ENCODE results near the gene NAT8L. TPM values are rescaled to one million over a fixed set of nuclear protein-coding genes. Genes with fewer than 3 reads are reported as not detected.

The NAT8L gene
- total RNA-seq, 3 donors from 2014 or later (not counting 1 experiment from before 2014, with no cell fraction given) = not detected

GRCh38 chr4:2077537-2078460 is 18.7 kb downstream of the NAT8L start:
- Histone ChIP-seq H3K9me3 (ENCODE audit: control insufficient read depth, insufficient read depth, low read length) (no peaks in the 10 kb centered on the region), H3K27ac (ENCODE audit: low read length) (no peak overlapping the region), H3K4me1 (ENCODE audit: control insufficient read depth, insufficient read depth, low read length) (no peaks in the 10 kb centered on the region), H3K36me3 (ENCODE audit: control insufficient read depth, insufficient read depth, low read length) (no peaks in the 10 kb centered on the region), H3K27me3 (ENCODE audit: control insufficient read depth, insufficient read depth, low read length) (no peaks in the 10 kb centered on the region), H3K4me3 (ENCODE audit: low read length) (no peak overlapping the region)
- ATAC-seq (no peak), DNase-seq (no peak)
- WGBS (ENCODE audit: insufficient coverage) = 87% methylated on average over 17 of the region's 17 CpGs
- Mint-ChIP-seq H3K4me1 (no peaks in the 10 kb centered on the region), H3K27me3 (ENCODE audit: low read depth in 2 of 2) (no peaks in the 10 kb centered on the region), H3K4me3 (no peak overlapping the region), H3K9me3 (no peaks in the 10 kb centered on the region), H3K27ac (no peak overlapping the region), H3K36me3 (no peaks in the 10 kb centered on the region)
- no peak for TF ChIP-seq CTCF (IDR thresholded peaks at IDR 0.05)
- intact Hi-C loops (cut with micrococcal nuclease) = no loop called here

DNA sequence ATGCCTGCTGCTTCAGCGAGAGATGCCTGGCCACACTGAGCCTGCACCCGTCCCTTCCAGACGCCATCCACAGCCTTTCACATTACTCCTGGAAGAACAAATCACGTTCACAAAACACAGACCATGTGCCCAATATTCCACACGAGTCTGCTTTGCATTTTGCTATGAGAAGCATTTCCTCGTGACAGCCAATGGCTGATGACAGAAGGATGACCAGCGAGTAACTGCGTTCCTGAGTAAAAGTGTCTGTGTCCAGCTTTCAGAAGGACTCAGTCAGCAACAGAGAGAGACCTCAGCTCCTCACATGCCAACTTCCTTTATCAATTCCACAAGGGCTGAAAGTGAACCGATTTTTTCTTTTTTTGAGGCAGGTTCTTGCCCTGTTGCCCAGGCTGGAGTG is 19.5 kb downstream of the NAT8L start:
- Mint-ChIP-seq H3K27me3 (ENCODE audit: low read depth in 2 of 2) (no peaks in the 10 kb centered on the region), H3K36me3 (no peaks in the 10 kb centered on the region), H3K27ac (no peak overlapping the region), H3K9me3 (no peaks in the 10 kb centered on the region), H3K4me3 (no peak overlapping the region), H3K4me1 (no peaks in the 10 kb centered on the region)
- no peaks in the 10 kb centered on the region for H3K9me3 ChIP-seq (ENCODE audit: control insufficient read depth, insufficient read depth, low read length)
- intact Hi-C loops (cut with micrococcal nuclease) = no loop called here
- no peak for ATAC-seq
- H3K27ac ChIP-seq (ENCODE audit: low read length) = no peak overlapping the region
- no peak overlapping the region for H3K4me3 ChIP-seq (ENCODE audit: low read length)
- no peak for TF ChIP-seq CTCF (IDR thresholded peaks at IDR 0.05)
- H3K36me3 ChIP-seq (ENCODE audit: control insufficient read depth, insufficient read depth, low read length) = no peaks in the 10 kb centered on the region
- no peak for DNase-seq
- no peaks in the 10 kb centered on the region for H3K4me1 ChIP-seq (ENCODE audit: control insufficient read depth, insufficient read depth, low read length)
- no peaks in the 10 kb centered on the region for H3K27me3 ChIP-seq (ENCODE audit: control insufficient read depth, insufficient read depth, low read length)
- 86% methylated on average over 9 of the region's 9 CpGs for WGBS (ENCODE audit: insufficient coverage)

DNA sequence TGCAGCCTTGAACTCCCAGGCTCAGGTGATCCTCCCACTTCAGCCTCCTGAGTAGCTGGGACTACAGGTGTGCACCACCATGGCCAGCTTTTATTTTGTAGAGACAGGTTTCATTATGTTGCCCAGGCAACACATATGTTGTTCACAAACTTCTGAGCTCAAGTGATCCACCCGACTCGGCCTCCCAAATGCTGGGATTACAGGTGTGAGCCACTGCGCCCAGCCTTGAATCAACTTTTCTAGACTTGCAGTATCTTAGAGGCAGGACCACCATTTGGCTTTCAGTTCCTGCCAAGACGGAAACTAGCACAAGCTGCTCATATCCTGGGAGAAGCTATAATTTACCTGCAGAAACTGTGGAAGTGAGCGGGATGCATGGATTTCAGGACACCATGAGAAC is 19.9 kb downstream of the NAT8L start:
- H3K4me1 Mint-ChIP-seq = no peaks in the 10 kb centered on the region
- no peaks in the 10 kb centered on the region for H3K27me3 ChIP-seq (ENCODE audit: control insufficient read depth, insufficient read depth, low read length)
- no peaks in the 10 kb centered on the region for H3K9me3 Mint-ChIP-seq
- DNase-seq (no peak), ATAC-seq (no peak)
- H3K36me3 Mint-ChIP-seq = no peaks in the 10 kb centered on the region
- no peaks in the 10 kb centered on the region for H3K4me1 ChIP-seq (ENCODE audit: control insufficient read depth, insufficient read depth, low read length)
- WGBS (ENCODE audit: insufficient coverage) = 89% methylated on average over 5 of the region's 5 CpGs
- no peak overlapping the region for H3K4me3 ChIP-seq (ENCODE audit: low read length)
- no peak overlapping the region for H3K4me3 Mint-ChIP-seq
- no peaks in the 10 kb centered on the region for H3K36me3 ChIP-seq (ENCODE audit: control insufficient read depth, insufficient read depth, low read length)
- H3K27me3 Mint-ChIP-seq (ENCODE audit: low read depth in 2 of 2) = no peaks in the 10 kb centered on the region
- intact Hi-C loops (cut with micrococcal nuclease) = no loop called here
- H3K27ac ChIP-seq (ENCODE audit: low read length) = no peak overlapping the region
- no peak for TF ChIP-seq CTCF (IDR thresholded peaks at IDR 0.05)
- H3K9me3 ChIP-seq (ENCODE audit: control insufficient read depth, insufficient read depth, low read length) = no peaks in the 10 kb centered on the region
- H3K27ac Mint-ChIP-seq = no peak overlapping the region

Data from natural killer cell (primary cell).